ENCODE results near the gene PRR5L. TPM values are rescaled to one million over a fixed set of nuclear protein-coding genes. Genes with fewer than 3 reads are reported as not detected.

PRR5L gene
- total RNA-seq = 52.5 TPM

DNA sequence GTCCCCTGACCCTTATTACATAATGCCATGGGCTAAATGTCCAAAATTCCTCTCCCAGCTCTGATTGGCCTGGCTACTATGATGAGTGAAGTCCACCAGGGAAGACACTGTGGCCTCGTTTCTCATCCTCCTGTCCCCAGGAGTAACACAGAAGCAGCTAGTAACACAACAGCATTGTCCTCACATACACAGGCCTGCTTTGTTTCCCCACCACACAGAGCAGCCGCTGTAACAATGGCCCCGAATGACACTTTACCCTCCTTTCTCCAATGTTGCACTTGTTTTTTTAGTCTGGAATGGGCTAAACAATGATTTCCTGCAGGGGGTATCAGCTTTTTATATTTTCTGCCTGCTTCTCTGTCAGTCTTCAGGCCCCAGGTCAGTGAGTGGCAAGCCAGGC is at the start of gene PRR5L:
TSS of gene PRR5L (plus strand) at position 363 of the 400 bp plus-strand sequence. CDS start 104,834 bp downstream, outside the sequence.
- DNase-seq (ENCODE audit: low read depth in 2 of 3, low spot score in 2 of 3) = no peak

DNA sequence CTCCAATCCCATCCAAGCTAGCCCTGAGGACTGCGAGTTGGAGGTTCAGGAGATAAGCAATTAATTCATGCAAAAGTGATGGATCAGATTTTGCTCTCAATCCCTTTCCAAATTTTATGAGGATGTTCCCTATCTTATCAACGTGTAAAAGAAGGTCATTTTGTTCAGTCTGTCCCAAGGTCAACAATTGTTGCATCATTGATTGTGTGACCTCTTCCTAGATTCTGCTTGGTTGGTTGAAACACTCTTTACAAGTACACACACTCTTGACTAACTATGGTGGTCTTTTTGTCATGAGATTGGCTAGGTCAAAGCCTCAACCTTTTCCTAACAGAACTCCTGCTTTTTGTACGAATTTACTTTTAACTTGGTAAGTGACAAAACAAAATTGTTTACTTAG is 48.6 kb upstream of the PRR5L start:
- DNase-seq (ENCODE audit: low read depth in 2 of 3, low spot score in 2 of 3) = no peak

DNA sequence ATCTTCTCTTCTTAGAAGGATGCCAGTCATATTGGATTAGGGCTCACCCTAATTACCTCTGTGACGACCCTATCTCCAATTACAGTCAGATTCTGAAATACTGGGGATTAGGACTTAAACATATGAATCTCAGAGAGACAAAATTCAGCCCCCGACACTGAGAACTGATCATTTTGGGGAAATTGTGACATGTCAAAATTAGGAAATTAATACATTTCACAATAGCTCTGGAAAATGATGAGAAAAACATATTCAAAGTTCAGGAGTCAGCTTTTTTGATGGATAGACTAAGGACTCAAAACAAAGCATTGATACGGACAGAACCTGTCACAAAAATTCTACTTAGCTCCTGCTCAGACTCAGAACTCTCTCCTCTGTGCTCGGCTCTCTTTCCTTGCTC is 47.7 kb upstream of the PRR5L start:
- DNase-seq (ENCODE audit: low read depth in 2 of 3, low spot score in 2 of 3) = no peak

GRCh38 chr11:36249246-36249645 is 46.8 kb upstream of the PRR5L start:
- DNase-seq (ENCODE audit: low read depth in 2 of 3, low spot score in 2 of 3) = no peak

- no peak for DNase-seq (ENCODE audit: low read depth in 2 of 3, low spot score in 2 of 3)
These were observed 44.3 kb upstream of the PRR5L start for GRCh38 chr11:36251823-36252222.

DNA sequence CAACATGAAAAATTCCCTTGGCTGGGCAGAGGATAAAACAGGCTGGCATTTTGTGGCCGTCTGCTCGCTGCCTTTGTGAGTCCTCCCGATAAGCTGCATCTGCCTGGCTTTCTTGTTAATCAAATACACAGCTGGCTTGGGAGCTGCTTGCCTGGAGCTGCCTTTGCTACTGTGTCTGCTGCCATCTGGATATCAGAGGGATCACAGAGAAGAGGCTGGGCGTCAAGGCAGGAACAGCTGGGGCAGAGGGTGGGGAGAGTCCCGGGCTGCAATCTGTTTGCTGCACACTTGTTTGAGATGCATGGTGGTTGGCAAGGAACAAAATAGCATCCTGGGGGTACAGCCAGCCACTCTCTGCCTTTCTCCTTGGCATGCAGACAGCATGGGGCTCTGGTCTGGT is 42.9 kb upstream of the PRR5L start:
- DNase-seq (ENCODE audit: low read depth in 2 of 3, low spot score in 2 of 3) = no peak

DNA sequence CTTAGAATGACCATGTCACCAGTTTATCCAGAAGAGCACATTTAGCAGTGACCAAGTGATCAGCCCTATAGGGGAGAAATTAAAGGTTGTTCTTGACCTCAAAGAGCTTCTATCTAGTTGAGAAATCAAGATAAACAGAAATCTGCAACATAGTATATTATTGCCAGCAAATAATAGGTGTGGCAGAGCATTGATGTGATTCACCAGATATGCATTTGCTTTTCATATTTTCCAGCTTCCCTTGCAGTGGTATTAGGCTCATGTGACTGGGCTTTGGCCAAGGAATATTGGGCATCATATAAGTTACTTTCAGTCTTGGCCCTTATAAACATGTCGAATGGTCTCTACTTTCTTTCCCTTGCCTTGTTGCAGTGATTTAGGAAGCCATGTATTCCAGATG is 41.4 kb upstream of the PRR5L start:
- DNase-seq (ENCODE audit: low read depth in 2 of 3, low spot score in 2 of 3) = no peak

- DNase-seq (ENCODE audit: low read depth in 2 of 3, low spot score in 2 of 3) = no peak
These were observed 38.7 kb upstream of the PRR5L start for GRCh38 chr11:36257351-36257750.

DNA sequence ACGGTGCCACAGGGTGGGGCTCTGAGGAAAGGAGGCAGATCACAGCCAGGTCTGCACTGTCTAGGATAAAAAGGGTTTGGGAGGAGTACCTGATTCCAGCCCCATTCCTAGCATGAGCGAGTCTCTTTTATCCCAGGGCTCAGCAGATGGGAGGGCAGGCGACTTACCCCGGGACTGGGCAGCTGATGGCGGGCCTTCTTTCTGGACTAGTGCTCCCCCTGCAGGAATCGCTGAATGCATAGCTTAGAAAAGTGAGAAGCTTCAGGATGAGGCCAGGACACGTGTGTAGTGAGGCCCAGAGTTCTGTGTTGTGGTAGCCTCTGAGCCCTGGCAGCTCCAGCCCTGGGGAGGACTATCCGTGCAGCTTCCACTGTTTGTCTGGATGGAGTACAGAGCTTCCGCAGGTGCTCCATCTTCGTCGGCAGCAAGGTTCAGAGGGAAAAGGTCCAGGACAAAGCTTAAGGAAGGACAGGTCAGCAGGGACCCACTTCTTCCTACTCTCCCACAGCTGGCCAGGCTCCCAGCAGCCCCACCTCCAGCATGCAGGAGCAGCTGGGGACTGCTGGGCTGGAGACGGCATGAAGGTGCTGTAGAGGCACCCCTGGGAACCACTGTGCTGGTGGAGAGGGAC is 37.2 kb upstream of the PRR5L start:
- DNase-seq (ENCODE audit: low read depth in 2 of 3, low spot score in 2 of 3) = peak in 2 of 3 donors; percentile 45 to 63

- DNase-seq (ENCODE audit: low read depth in 2 of 3, low spot score in 2 of 3) = no peak
These were observed 35.0 kb upstream of the PRR5L start for GRCh38 chr11:36261094-36261493.

DNA sequence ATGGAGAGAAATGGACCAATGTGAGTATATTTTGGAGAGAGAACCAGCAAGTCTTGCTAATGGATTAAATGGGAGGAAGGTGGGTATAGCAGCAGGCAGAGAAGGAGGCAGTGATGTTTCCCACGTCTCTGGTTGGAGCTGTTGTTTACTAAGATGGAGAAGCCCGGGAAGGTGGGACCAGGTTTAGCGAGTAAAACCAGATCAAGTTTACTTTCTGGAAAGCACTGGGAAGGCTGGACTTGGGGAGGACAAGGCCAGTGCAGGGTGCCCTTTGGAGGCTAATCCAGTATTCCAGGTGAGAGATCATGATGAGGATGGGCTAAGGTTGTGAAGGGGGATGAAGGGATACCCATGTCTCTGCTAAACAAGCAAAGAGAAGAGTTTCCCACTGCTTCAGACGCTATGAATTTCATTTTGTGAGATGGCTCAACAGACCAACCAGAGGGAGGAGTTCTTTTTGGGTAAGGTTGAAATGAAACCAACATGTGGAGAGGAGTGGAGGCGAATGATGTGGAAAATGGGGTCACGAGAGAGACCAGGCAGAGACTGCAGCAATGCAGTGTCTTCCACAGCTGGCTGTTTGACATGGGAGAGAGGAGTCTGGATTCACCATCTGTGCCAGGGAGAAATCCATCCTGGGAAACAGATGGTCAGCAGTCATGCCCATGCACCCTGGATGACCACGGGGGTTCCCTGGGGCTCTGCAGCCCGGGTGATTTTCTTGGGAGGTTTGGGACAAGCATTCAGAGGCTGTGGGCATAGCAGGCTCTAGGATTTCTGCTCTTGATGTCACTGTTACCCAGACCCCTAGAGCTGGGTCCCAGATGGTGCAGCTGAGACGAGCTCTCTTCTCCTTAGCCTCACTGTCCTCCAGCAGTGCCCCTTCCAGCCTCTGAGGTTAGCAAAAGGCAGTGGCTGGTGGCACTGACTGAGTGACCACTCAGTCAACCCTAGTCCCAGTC is 31.8 kb upstream of the PRR5L start:
- DNase-seq (ENCODE audit: low read depth in 2 of 3, low spot score in 2 of 3) = no peak

DNA sequence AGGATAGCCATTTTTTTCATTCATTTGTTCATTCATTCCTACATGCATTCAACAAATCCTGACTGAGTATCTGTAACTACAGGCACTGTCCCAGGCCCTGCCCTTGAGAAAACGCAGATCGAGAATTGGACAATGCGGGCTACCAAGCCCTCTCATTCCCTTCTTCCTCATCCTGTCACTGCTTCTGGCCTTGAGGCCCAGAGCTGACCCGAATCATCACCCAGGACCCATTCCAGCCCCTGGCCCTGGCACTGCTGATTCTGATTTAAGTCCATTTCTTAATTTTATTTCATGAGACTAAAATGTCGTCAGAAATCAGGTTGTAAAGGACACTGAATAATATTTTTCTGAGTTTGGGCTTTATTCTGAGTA is 31.1 kb upstream of the PRR5L start:
- DNase-seq (ENCODE audit: low read depth in 2 of 3, low spot score in 2 of 3) = no peak

- peak; percentile 36 to 68 (median 44) for DNase-seq (ENCODE audit: low read depth in 2 of 3, low spot score in 2 of 3)
These were observed 30.1 kb upstream of the PRR5L start for GRCh38 chr11:36265793-36266628.

GRCh38 chr11:36266767-36267166 is 29.3 kb upstream of the PRR5L start:
- DNase-seq (ENCODE audit: low read depth in 2 of 3, low spot score in 2 of 3) = no peak

- DNase-seq (ENCODE audit: low read depth in 2 of 3, low spot score in 2 of 3) = no peak
These were observed 27.6 kb upstream of the PRR5L start for GRCh38 chr11:36268337-36268985.

DNA sequence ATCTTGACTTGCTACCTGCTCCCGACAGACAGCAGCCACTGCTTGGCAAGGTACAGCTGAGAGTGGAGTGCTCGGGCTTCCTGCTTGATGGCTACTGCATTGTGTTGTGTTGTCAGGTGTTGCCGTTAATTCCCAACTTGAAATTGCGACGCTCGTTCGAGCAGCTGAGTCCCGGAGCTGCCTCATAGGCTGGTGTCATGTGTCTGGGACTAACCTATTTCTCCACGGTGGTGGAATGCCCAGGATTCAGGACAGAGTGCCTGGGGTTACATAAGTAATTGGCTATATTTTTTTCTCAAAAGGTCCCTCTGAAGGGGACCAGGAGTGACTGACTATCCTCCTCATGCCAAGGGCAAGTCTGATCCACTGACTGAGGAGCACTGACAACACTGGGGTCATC is 25.4 kb upstream of the PRR5L start:
- no peak for DNase-seq (ENCODE audit: low read depth in 2 of 3, low spot score in 2 of 3)

- DNase-seq (ENCODE audit: low read depth in 2 of 3, low spot score in 2 of 3) = no peak
These were observed 24.2 kb upstream of the PRR5L start for GRCh38 chr11:36271794-36272407.

- DNase-seq (ENCODE audit: low read depth in 2 of 3, low spot score in 2 of 3) = no peak
These were observed 23.0 kb upstream of the PRR5L start for GRCh38 chr11:36273110-36273509.

DNA sequence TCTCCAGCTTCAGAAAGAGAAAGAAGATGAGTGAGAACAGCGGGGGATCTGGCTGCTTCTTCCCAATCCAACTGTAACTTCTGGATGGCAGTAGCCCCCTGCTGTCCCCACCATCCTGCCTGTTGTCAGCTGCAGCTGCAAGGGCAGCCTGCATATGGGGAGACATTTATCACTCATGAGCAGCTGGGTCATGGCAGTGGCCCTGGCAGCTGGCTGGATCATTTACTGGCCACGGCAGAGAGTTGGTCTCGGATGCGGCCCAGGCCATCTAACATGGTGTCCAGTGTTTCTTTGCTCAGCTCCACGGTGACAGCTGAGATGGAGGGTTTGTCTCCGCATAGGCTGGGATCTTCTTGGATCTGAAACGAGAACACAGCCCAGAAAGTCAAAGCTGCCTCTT is 21.7 kb upstream of the PRR5L start:
- DNase-seq (ENCODE audit: low read depth in 2 of 3, low spot score in 2 of 3) = no peak
